Daoy (cell line): Measurements from ENCODE around the gene KIF26B. TPM values are rescaled to one million over a fixed set of nuclear protein-coding genes. Genes with fewer than 3 reads are reported as not detected.
A peak's percentile ranks its signal among the peaks of the same experiment; 100 is the strongest.

ENCODE experiments used
- DNase-seq: peaks from one replicate; pipeline ENCODE4 v3.0.0-alpha.2; 2015; ENCODE audit warnings: low read depth
- total RNA-seq: library from RNA; depleted of rRNA; stranded (reverse); fragments of >200 nt; shearing (Covaris generic); gene quantifications from 2 replicates; pipeline ENCODE4 v1.2.3, GENCODE V29; 2014

The KIF26B gene
- total RNA-seq, 1 experiment from 2014 or later = 1.1 TPM

- no peak for DNase-seq
These were observed 53.0 kb downstream of the KIF26B start for GRCh38 chr1:245207801-245208200.

GRCh38 chr1:245209658-245210435, 55.1 kb downstream of the KIF26B start:
- no peak for DNase-seq

GRCh38 chr1:245211035-245211749, 56.4 kb downstream of the KIF26B start:
- DNase-seq = no peak

- DNase-seq = no peak
These were observed 57.0 kb downstream of the KIF26B start for GRCh38 chr1:245211761-245212160.

GRCh38 chr1:245212221-245212710, 57.5 kb downstream of the KIF26B start:
- DNase-seq = no peak

GRCh38 chr1:245213066-245213831, 58.5 kb downstream of the KIF26B start:
- no peak for DNase-seq

- no peak for DNase-seq
These were observed 60.3 kb downstream of the KIF26B start for GRCh38 chr1:245215071-245215470.

- DNase-seq = no peak
These were observed 61.8 kb downstream of the KIF26B start for GRCh38 chr1:245216366-245217115.

- DNase-seq = no peak
These were observed 63.2 kb downstream of the KIF26B start for GRCh38 chr1:245217853-245218608.

GRCh38 chr1:245220381-245220985, 65.7 kb downstream of the KIF26B start:
- no peak for DNase-seq

- no peak for DNase-seq
These were observed 67.0 kb downstream of the KIF26B start for GRCh38 chr1:245221805-245222204.

GRCh38 chr1:245222931-245223595, 68.3 kb downstream of the KIF26B start:
- DNase-seq = no peak

- no peak for DNase-seq
These were observed 70.8 kb downstream of the KIF26B start for GRCh38 chr1:245225322-245226202.

- no peak for DNase-seq
These were observed 71.4 kb downstream of the KIF26B start for GRCh38 chr1:245226203-245226499.

- no peak for DNase-seq
These were observed 74.3 kb downstream of the KIF26B start for GRCh38 chr1:245229051-245229450.

GRCh38 chr1:245232931-245233330, 78.1 kb downstream of the KIF26B start:
- DNase-seq = no peak

- peak; percentile 42 for DNase-seq
These were observed 79.7 kb downstream of the KIF26B start for GRCh38 chr1:245234217-245235081.

GRCh38 chr1:245235156-245235555, 80.4 kb downstream of the KIF26B start:
- peak; percentile 29 for DNase-seq
